Measurements from ENCODE around the gene SLC2A13.

The SLC2A13 gene

DNA sequence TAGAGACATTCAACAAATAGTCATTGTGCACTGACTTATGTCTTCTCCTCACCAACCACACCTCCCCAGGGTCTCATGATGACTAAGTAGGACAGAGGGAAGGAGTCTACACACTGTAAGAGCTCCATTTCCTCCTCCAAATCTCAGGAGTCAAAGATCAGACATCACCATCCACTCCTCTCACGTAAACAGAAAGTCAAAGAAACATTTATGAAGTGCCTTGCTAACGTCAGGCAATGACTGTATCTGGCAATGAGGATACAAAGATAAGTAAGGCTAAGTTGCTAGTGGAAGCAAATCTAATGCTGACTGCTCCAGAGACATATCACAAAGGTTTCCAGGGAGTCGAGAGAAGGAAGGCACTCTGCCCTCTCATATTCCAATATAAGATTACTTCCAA lies 88.9 kb downstream of the SLC2A13 start:
- TF ChIP-seq, protein P1, sequence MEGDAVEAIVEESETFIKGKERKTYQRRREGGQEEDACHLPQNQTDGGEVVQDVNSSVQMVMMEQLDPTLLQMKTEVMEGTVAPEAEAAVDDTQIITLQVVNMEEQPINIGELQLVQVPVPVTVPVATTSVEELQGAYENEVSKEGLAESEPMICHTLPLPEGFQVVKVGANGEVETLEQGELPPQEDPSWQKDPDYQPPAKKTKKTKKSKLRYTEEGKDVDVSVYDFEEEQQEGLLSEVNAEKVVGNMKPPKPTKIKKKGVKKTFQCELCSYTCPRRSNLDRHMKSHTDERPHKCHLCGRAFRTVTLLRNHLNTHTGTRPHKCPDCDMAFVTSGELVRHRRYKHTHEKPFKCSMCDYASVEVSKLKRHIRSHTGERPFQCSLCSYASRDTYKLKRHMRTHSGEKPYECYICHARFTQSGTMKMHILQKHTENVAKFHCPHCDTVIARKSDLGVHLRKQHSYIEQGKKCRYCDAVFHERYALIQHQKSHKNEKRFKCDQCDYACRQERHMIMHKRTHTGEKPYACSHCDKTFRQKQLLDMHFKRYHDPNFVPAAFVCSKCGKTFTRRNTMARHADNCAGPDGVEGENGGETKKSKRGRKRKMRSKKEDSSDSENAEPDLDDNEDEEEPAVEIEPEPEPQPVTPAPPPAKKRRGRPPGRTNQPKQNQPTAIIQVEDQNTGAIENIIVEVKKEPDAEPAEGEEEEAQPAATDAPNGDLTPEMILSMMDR (IDR thresholded peaks at IDR 0.05; ENCODE audit: insufficient read depth, low read depth, low read length, missing control alignments): no peak
- no peak overlapping the region for H3K4me3 ChIP-seq (ENCODE audit: low read depth, low read length)
- no peak for DNase-seq (ENCODE audit: low read depth)

DNA sequence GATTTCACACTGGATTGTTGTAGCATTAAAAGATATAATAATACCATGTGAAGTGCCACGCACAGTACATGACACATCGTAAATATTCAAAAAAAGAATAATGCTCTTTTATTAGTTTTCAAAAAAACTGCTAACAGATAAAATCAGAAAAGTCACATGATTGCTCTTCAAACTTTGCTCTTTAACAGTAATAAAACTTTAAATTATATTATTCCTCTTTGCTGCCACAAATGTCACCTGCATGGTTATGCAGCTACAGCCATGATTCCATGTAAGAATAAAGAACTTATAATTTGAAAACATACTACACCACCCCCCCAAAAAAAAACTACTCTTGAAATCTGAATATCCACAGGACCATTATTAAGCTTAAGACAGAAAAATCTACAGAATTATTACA lies 90.0 kb downstream of the SLC2A13 start:
- TF ChIP-seq, protein P1 (IDR thresholded peaks at IDR 0.05; ENCODE audit: insufficient read depth, low read depth, low read length, missing control alignments): no peak
- H3K4me3 ChIP-seq (ENCODE audit: low read depth, low read length): no peak overlapping the region
- DNase-seq (ENCODE audit: low read depth): no peak

DNA sequence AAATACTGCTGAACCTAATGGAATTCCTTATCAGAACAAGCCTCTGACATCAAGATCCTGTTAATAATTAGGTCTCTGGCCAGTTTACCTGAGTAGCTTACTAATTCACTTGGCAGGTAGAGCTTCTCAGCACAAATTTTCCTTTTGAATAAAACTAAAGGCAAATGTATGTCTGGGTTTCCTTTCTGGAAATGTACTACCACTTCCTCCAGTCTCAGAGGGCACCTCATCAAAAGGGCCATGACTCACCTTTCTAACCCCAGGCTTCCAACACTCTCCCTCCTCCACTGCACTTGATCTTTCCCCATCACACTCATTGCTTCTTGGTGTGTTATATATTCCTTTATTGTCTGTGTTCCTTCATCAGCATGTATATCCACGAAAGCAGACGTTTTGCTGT lies 90.5 kb downstream of the SLC2A13 start:
- no peak overlapping the region for H3K4me3 ChIP-seq (ENCODE audit: low read depth, low read length)
- no peak for DNase-seq (ENCODE audit: low read depth)
- TF ChIP-seq, protein P1 (IDR thresholded peaks at IDR 0.05; ENCODE audit: insufficient read depth, low read depth, low read length, missing control alignments): no peak

DNA sequence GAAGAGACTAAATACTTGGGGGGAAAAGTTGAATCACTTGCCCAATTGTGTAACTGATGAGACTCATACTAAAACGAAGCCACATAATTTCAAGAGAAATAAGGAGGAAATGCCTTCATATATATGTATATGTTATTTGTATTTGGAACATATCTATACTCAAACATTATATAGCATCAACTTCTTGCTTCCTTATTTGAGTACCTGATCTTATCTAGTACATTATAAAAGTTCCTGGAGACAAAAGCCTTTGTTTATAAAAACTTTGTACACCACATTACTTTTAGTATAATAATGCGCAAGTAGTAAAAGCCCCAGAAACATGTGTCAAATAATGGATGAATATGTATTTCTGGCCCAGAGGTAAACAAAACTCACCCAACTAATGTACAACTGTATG lies 92.0 kb downstream of the SLC2A13 start:
- H3K4me3 ChIP-seq (ENCODE audit: low read depth, low read length): no peak overlapping the region
- TF ChIP-seq, protein P1 (IDR thresholded peaks at IDR 0.05; ENCODE audit: insufficient read depth, low read depth, low read length, missing control alignments): no peak
- DNase-seq (ENCODE audit: low read depth): no peak

DNA sequence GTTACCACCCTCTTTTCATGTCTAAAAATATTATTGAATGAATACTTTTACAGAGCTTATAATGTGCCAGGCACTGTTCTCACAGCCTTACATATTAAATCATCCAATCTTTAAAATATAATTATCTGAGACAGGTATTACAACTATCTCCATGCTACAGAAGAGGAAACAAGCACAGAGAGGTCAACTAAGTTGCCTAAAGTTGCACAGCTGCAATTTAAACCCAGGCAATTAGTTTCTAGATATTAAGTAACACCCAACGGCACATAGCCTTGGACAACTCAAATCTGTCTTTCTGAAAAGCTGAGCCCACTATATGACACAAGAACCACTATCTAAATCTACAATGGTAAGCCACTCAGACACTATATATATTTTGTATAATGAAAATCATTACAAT lies 92.6 kb downstream of the SLC2A13 start:
- TF ChIP-seq, protein P1 (IDR thresholded peaks at IDR 0.05; ENCODE audit: insufficient read depth, low read depth, low read length, missing control alignments): no peak
- H3K4me3 ChIP-seq (ENCODE audit: low read depth, low read length): no peak overlapping the region
- no peak for DNase-seq (ENCODE audit: low read depth)

DNA sequence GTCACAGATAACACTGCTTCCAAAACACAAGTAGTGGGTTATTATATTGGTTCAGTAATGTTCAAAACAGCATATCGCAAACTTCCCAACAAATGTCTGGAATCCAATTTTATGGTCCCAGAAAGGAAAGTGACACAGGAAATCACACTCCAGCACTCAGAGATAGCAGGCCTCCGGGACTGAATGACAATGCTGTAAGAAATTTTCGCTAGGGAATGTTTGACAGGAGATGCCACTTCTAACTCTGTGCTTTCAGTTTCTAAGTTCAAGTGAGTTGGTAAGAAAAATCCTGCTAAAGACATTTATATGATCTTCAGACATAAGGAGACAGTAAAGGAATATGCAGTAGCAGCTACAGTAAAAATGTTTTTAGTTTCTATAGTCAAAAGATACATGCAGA lies 93.2 kb downstream of the SLC2A13 start:
- TF ChIP-seq, protein P1 (IDR thresholded peaks at IDR 0.05; ENCODE audit: insufficient read depth, low read depth, low read length, missing control alignments): no peak
- no peak overlapping the region for H3K4me3 ChIP-seq (ENCODE audit: low read depth, low read length)
- no peak for DNase-seq (ENCODE audit: low read depth)

DNA sequence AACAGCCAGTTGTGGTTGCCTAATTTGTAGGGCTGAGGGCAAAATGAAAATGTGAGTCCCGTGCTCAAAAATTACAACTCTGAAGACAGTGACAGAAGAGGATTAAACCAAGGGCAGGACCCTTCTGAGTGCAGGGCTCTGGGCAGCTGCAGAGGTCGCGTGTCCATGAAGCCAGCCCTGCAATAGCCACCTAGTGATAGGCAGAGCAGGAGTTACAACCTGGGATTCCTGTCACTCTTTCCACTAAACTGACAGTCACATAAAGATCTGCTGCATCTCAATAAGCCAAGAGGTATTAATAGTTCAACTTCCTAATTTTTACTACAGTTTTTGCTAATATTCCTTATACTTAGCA lies 94.1 kb downstream of the SLC2A13 start:
- H3K4me3 ChIP-seq (ENCODE audit: low read depth, low read length): no peak overlapping the region
- DNase-seq (ENCODE audit: low read depth): no peak
- TF ChIP-seq, protein P1 (IDR thresholded peaks at IDR 0.05; ENCODE audit: insufficient read depth, low read depth, low read length, missing control alignments): no peak
